GM12878 (cell line): ENCODE measurements around the gene GSTM2.

ENCODE experiments used
- CBX5 ChIP-seq: sonication (generic); IDR thresholded peaks from 2 replicates; pipeline ENCODE4 v1.6.1; 2016; ENCODE audit warnings: low read depth, moderate library complexity, mild to moderate bottlenecking, inconsistent platforms
- CHD1 ChIP-seq: IDR thresholded peaks from 2 replicates; pipeline ENCODE4 v1.6.1; 2012; ENCODE audit warnings: low read depth, low read length, improper control_type of control experiment
- CREB1 ChIP-seq: IDR thresholded peaks from 2 replicates; pipeline ENCODE4 v1.6.1; 2012; ENCODE audit warnings: low read depth, mild to moderate bottlenecking, inconsistent platforms
- CTCF ChIP-seq, 3 experiments: IDR thresholded peaks in 2 of 3; conservative IDR thresholded peaks in 1 of 3; 2 replicates each; pipeline ENCODE4 v1.5.1; 2011; ENCODE audit warnings: low read depth in 3 of 3, low read length in 3 of 3, mild to moderate bottlenecking in 3 of 3, control low read depth in 2 of 3, moderate library complexity in 2 of 3, inconsistent platforms in 1 of 3, mixed read lengths in 1 of 3; ENCODE audit not compliant: control insufficient read depth in 2 of 3, insufficient read depth in 1 of 3; ENCODE audit errors: extremely low read depth in 1 of 3
- MEF2B ChIP-seq: fragments of 450-650 bp; IDR thresholded peaks from 2 replicates; pipeline ENCODE4 v1.6.1; 2018; ENCODE audit warnings: mild to moderate bottlenecking, moderate library complexity; ENCODE audit not compliant: partially characterized antibody, poor library complexity, severe bottlenecking
- NFYB ChIP-seq: IDR thresholded peaks from 2 replicates; pipeline ENCODE4 v1.6.1; 2011; ENCODE audit warnings: low read depth, mild to moderate bottlenecking, low read length, improper control_type of control experiment, moderate library complexity; ENCODE audit not compliant: insufficient read depth
- NR2F1 ChIP-seq: fragments of 450-650 bp; conservative IDR thresholded peaks from 2 replicates; pipeline ENCODE4 v1.6.1; 2017; ENCODE audit warnings: mild to moderate bottlenecking
- PBX3 ChIP-seq: IDR thresholded peaks from 2 replicates; pipeline ENCODE4 v1.6.1; 2011; ENCODE audit warnings: mild to moderate bottlenecking, low read depth, low read length, moderate library complexity; ENCODE audit not compliant: insufficient replicate concordance
- POLR2A ChIP-seq: IDR thresholded peaks from 2 replicates; pipeline ENCODE4 v1.6.1; 2011; ENCODE audit warnings: low read depth, mild to moderate bottlenecking, low read length
- RFX5 ChIP-seq: IDR thresholded peaks from 2 replicates; pipeline ENCODE4 v1.6.1; 2011; ENCODE audit warnings: low read depth, low read length, improper control_type of control experiment
- SMC3 ChIP-seq: IDR thresholded peaks from 2 replicates; pipeline ENCODE4 v1.6.1; 2011; ENCODE audit warnings: low read length, improper control_type of control experiment, borderline replicate concordance
- SUZ12 ChIP-seq: fragments of 200-600 bp; sonication (generic); IDR thresholded peaks from one replicate; pipeline ENCODE4 v1.6.1; 2018; ENCODE audit warnings: antibody characterized with exemption, mild to moderate bottlenecking; ENCODE audit not compliant: unreplicated experiment
- TF ChIP-seq, protein P1 (sequence below): IDR thresholded peaks from 2 replicates; pipeline ENCODE4 v1.6.1; 2012; ENCODE audit warnings: mild to moderate bottlenecking, low read depth, low read length
- TF ChIP-seq, protein P2 (sequence below): fragments of 450-650 bp; conservative IDR thresholded peaks from 2 replicates; pipeline ENCODE4 v1.6.1; 2017; ENCODE audit warnings: mild to moderate bottlenecking, moderate library complexity

- no peak for TF ChIP-seq CBX5
- no peak for TF ChIP-seq CHD1
- no peak for TF ChIP-seq CTCF (IDR thresholded peaks at IDR 0.05 in 2 of 3, conservative IDR thresholded peaks at IDR 0.05 in 1 of 3; ENCODE audit: control insufficient read depth in 2 of 3, extremely low read depth in 1 of 3, insufficient read depth in 1 of 3, low read depth in 3 of 3, low read length in 3 of 3)
- TF ChIP-seq, protein P1, sequence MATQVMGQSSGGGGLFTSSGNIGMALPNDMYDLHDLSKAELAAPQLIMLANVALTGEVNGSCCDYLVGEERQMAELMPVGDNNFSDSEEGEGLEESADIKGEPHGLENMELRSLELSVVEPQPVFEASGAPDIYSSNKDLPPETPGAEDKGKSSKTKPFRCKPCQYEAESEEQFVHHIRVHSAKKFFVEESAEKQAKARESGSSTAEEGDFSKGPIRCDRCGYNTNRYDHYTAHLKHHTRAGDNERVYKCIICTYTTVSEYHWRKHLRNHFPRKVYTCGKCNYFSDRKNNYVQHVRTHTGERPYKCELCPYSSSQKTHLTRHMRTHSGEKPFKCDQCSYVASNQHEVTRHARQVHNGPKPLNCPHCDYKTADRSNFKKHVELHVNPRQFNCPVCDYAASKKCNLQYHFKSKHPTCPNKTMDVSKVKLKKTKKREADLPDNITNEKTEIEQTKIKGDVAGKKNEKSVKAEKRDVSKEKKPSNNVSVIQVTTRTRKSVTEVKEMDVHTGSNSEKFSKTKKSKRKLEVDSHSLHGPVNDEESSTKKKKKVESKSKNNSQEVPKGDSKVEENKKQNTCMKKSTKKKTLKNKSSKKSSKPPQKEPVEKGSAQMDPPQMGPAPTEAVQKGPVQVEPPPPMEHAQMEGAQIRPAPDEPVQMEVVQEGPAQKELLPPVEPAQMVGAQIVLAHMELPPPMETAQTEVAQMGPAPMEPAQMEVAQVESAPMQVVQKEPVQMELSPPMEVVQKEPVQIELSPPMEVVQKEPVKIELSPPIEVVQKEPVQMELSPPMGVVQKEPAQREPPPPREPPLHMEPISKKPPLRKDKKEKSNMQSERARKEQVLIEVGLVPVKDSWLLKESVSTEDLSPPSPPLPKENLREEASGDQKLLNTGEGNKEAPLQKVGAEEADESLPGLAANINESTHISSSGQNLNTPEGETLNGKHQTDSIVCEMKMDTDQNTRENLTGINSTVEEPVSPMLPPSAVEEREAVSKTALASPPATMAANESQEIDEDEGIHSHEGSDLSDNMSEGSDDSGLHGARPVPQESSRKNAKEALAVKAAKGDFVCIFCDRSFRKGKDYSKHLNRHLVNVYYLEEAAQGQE, result no peak
- no peak for TF ChIP-seq SMC3
- no peak for TF ChIP-seq SUZ12
- TF ChIP-seq RFX5, result no peak
- TF ChIP-seq NFYB, result no peak
- TF ChIP-seq, protein P2, sequence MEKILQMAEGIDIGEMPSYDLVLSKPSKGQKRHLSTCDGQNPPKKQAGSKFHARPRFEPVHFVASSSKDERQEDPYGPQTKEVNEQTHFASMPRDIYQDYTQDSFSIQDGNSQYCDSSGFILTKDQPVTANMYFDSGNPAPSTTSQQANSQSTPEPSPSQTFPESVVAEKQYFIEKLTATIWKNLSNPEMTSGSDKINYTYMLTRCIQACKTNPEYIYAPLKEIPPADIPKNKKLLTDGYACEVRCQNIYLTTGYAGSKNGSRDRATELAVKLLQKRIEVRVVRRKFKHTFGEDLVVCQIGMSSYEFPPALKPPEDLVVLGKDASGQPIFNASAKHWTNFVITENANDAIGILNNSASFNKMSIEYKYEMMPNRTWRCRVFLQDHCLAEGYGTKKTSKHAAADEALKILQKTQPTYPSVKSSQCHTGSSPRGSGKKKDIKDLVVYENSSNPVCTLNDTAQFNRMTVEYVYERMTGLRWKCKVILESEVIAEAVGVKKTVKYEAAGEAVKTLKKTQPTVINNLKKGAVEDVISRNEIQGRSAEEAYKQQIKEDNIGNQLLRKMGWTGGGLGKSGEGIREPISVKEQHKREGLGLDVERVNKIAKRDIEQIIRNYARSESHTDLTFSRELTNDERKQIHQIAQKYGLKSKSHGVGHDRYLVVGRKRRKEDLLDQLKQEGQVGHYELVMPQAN, result no peak
- no peak for TF ChIP-seq CREB1
- no peak for TF ChIP-seq PBX3
- TF ChIP-seq NR2F1, result no peak
- TF ChIP-seq MEF2B, result no peak
- TF ChIP-seq POLR2A, result no peak
Measured at GRCh38 chr1:109639841-109640184, 28.0 kb upstream of the GSTM2 start.
